ENCODE measurements around the gene SEC14L1.

The SEC14L1 gene

GRCh38 chr17:77125432-77125901 is 15.3 kb upstream of the SEC14L1 start:
- Histone ChIP-seq H3K18ac (ENCODE audit: low read length) (no peak overlapping the region), H3K14ac (ENCODE audit: low read length) (no peak overlapping the region), H3K9ac (ENCODE audit: low read length) (no peak overlapping the region), H2BK5ac (ENCODE audit: low read depth, low read length, poor library complexity) (no peak overlapping the region), H3K23ac (ENCODE audit: low read length) (no peak overlapping the region), H3K27me3 (ENCODE audit: insufficient read depth, low read length) (no peaks in the 10 kb centered on the region), H3K79me1 (ENCODE audit: low read length) (peaks cover 16% of the 10 kb centered on the region), H3K4me2 (ENCODE audit: low read length) (no peak overlapping the region), H2AK5ac (ENCODE audit: low read length) (no peak overlapping the region), H4K8ac (ENCODE audit: low read depth, low read length) (no peak overlapping the region), H4K91ac (ENCODE audit: low read depth, low read length) (no peak overlapping the region), H2BK12ac (ENCODE audit: low read length) (no peak overlapping the region), H3K4me3 (ENCODE audit: low read depth, low read length) (no peak overlapping the region), H3K4me1 (ENCODE audit: control insufficient read depth in 1 of 2, insufficient read depth in 2 of 2, low read length in 2 of 2) (peaks cover 8 to 16% of the 10 kb centered on the region in 2 experiments), H3K27ac (ENCODE audit: low read depth, low read length) (no peak overlapping the region), H3K36me3 (ENCODE audit: control insufficient read depth in 1 of 2, insufficient read depth in 2 of 2, low read length in 2 of 2) (no peaks in the 10 kb centered on the region), H3K4ac (ENCODE audit: low read depth, low read length) (no peak overlapping the region), H3K9me3 (ENCODE audit: insufficient read depth, low read depth, low read length) (no peaks in the 10 kb centered on the region), H2AFZ (ENCODE audit: insufficient read depth, low read length, poor library complexity) (no peak overlapping the region), H4K12ac (ENCODE audit: low read depth, low read length) (no peak overlapping the region), H2BK120ac (ENCODE audit: insufficient read depth, low read length, poor library complexity) (no peak overlapping the region), H3K79me2 (ENCODE audit: control insufficient read depth, insufficient read depth, low read length, poor library complexity) (no peaks in the 10 kb centered on the region)
- DNase-seq, result peak; percentile 90 to 91
- WGBS (ENCODE audit: extremely low coverage, insufficient coverage, insufficient read length), result no CpG with 5 or more reads among the region's 8 CpGs

- Histone ChIP-seq H2AFZ (ENCODE audit: insufficient read depth, low read length, poor library complexity) (no peak overlapping the region), H3K23ac (ENCODE audit: low read length) (no peak overlapping the region), H2BK5ac (ENCODE audit: low read depth, low read length, poor library complexity) (no peak overlapping the region), H3K79me2 (ENCODE audit: control insufficient read depth, insufficient read depth, low read length, poor library complexity) (no peaks in the 10 kb centered on the region), H3K79me1 (ENCODE audit: low read length) (peaks cover 16% of the 10 kb centered on the region), H3K4me1 (ENCODE audit: control insufficient read depth in 1 of 2, insufficient read depth in 2 of 2, low read length in 2 of 2) (peaks cover 8 to 15% of the 10 kb centered on the region in 2 experiments), H3K18ac (ENCODE audit: low read length) (no peak overlapping the region), H3K27me3 (ENCODE audit: insufficient read depth, low read length) (no peaks in the 10 kb centered on the region), H3K9me3 (ENCODE audit: insufficient read depth, low read depth, low read length) (no peaks in the 10 kb centered on the region), H3K14ac (ENCODE audit: low read length) (no peak overlapping the region), H2AK5ac (ENCODE audit: low read length) (no peak overlapping the region), H3K36me3 (ENCODE audit: control insufficient read depth in 1 of 2, insufficient read depth in 2 of 2, low read length in 2 of 2) (no peaks in the 10 kb centered on the region), H3K9ac (ENCODE audit: low read length) (no peak overlapping the region), H4K12ac (ENCODE audit: low read depth, low read length) (no peak overlapping the region), H3K4ac (ENCODE audit: low read depth, low read length) (no peak overlapping the region), H2BK120ac (ENCODE audit: insufficient read depth, low read length, poor library complexity) (no peak overlapping the region), H3K27ac (ENCODE audit: low read depth, low read length) (no peak overlapping the region), H3K4me3 (ENCODE audit: low read depth, low read length) (no peak overlapping the region), H3K4me2 (ENCODE audit: low read length) (no peak overlapping the region), H2BK12ac (ENCODE audit: low read length) (peak overlapping the region; percentile 1), H4K8ac (ENCODE audit: low read depth, low read length) (no peak overlapping the region), H4K91ac (ENCODE audit: low read depth, low read length) (peak overlapping the region; percentile 45)
- no peak for DNase-seq
- WGBS (ENCODE audit: extremely low coverage, insufficient coverage, insufficient read length), result no CpG with 5 or more reads among the region's 7 CpGs
These were observed 14.2 kb upstream of the SEC14L1 start for GRCh38 chr17:77126519-77126918.

- no peaks in the 10 kb centered on the region for H3K27me3 ChIP-seq (ENCODE audit: insufficient read depth, low read length)
- H4K12ac ChIP-seq (ENCODE audit: low read depth, low read length), result no peak overlapping the region
- no peak overlapping the region for H2AFZ ChIP-seq (ENCODE audit: insufficient read depth, low read length, poor library complexity)
- peaks cover 12% of the 10 kb centered on the region for H3K79me1 ChIP-seq (ENCODE audit: low read length)
- no peaks in the 10 kb centered on the region for H3K36me3 ChIP-seq (ENCODE audit: control insufficient read depth in 1 of 2, insufficient read depth in 2 of 2, low read length in 2 of 2)
- no peaks in the 10 kb centered on the region for H3K9me3 ChIP-seq (ENCODE audit: insufficient read depth, low read depth, low read length)
- H2BK12ac ChIP-seq (ENCODE audit: low read length), result peak overlapping the region; percentile 52
- H4K8ac ChIP-seq (ENCODE audit: low read depth, low read length), result no peak overlapping the region
- no peak overlapping the region for H3K27ac ChIP-seq (ENCODE audit: low read depth, low read length)
- no peak overlapping the region for H3K4me2 ChIP-seq (ENCODE audit: low read length)
- H3K14ac ChIP-seq (ENCODE audit: low read length), result no peak overlapping the region
- H3K23ac ChIP-seq (ENCODE audit: low read length), result no peak overlapping the region
- no peak overlapping the region for H2BK5ac ChIP-seq (ENCODE audit: low read depth, low read length, poor library complexity)
- no peak overlapping the region for H2AK5ac ChIP-seq (ENCODE audit: low read length)
- H3K4ac ChIP-seq (ENCODE audit: low read depth, low read length), result no peak overlapping the region
- WGBS (ENCODE audit: extremely low coverage, insufficient coverage, insufficient read length), result no CpG with 5 or more reads among the region's 18 CpGs
- H2BK120ac ChIP-seq (ENCODE audit: insufficient read depth, low read length, poor library complexity), result no peak overlapping the region
- no peak overlapping the region for H3K9ac ChIP-seq (ENCODE audit: low read length)
- H3K18ac ChIP-seq (ENCODE audit: low read length), result no peak overlapping the region
- H3K4me3 ChIP-seq (ENCODE audit: low read depth, low read length), result no peak overlapping the region
- H4K91ac ChIP-seq (ENCODE audit: low read depth, low read length), result no peak overlapping the region
- H3K4me1 ChIP-seq (ENCODE audit: control insufficient read depth in 1 of 2, insufficient read depth in 2 of 2, low read length in 2 of 2), result peaks cover 8 to 11% of the 10 kb centered on the region in 2 experiments
- H3K79me2 ChIP-seq (ENCODE audit: control insufficient read depth, insufficient read depth, low read length, poor library complexity), result no peaks in the 10 kb centered on the region
- DNase-seq, result no peak
These were observed 12.9 kb upstream of the SEC14L1 start for GRCh38 chr17:77127735-77128361.

GRCh38 chr17:77128896-77129567 is 11.7 kb upstream of the SEC14L1 start:
- H2AFZ ChIP-seq (ENCODE audit: insufficient read depth, low read length, poor library complexity), result no peak overlapping the region
- no peaks in the 10 kb centered on the region for H3K27me3 ChIP-seq (ENCODE audit: insufficient read depth, low read length)
- H3K9me3 ChIP-seq (ENCODE audit: insufficient read depth, low read depth, low read length), result peaks cover 1% of the 10 kb centered on the region
- DNase-seq, result no peak
- no peak overlapping the region for H2BK5ac ChIP-seq (ENCODE audit: low read depth, low read length, poor library complexity)
- H3K79me2 ChIP-seq (ENCODE audit: control insufficient read depth, insufficient read depth, low read length, poor library complexity), result no peaks in the 10 kb centered on the region
- no peak overlapping the region for H4K91ac ChIP-seq (ENCODE audit: low read depth, low read length)
- H3K27ac ChIP-seq (ENCODE audit: low read depth, low read length), result no peak overlapping the region
- no peak overlapping the region for H3K4me2 ChIP-seq (ENCODE audit: low read length)
- H3K18ac ChIP-seq (ENCODE audit: low read length), result no peak overlapping the region
- no peak overlapping the region for H2BK12ac ChIP-seq (ENCODE audit: low read length)
- H2BK120ac ChIP-seq (ENCODE audit: insufficient read depth, low read length, poor library complexity), result no peak overlapping the region
- H3K4ac ChIP-seq (ENCODE audit: low read depth, low read length), result no peak overlapping the region
- no peak overlapping the region for H3K14ac ChIP-seq (ENCODE audit: low read length)
- peaks cover 8% of the 10 kb centered on the region for H3K79me1 ChIP-seq (ENCODE audit: low read length)
- no peak overlapping the region for H4K8ac ChIP-seq (ENCODE audit: low read depth, low read length)
- H3K4me1 ChIP-seq (ENCODE audit: control insufficient read depth in 1 of 2, insufficient read depth in 2 of 2, low read length in 2 of 2), result peaks cover 6 to 9% of the 10 kb centered on the region in 2 experiments
- no peak overlapping the region for H2AK5ac ChIP-seq (ENCODE audit: low read length)
- no peak overlapping the region for H3K23ac ChIP-seq (ENCODE audit: low read length)
- H3K9ac ChIP-seq (ENCODE audit: low read length), result no peak overlapping the region
- H3K36me3 ChIP-seq (ENCODE audit: control insufficient read depth in 1 of 2, insufficient read depth in 2 of 2, low read length in 2 of 2), result no peaks in the 10 kb centered on the region
- no peak overlapping the region for H4K12ac ChIP-seq (ENCODE audit: low read depth, low read length)
- no peak overlapping the region for H3K4me3 ChIP-seq (ENCODE audit: low read depth, low read length)
- WGBS (ENCODE audit: extremely low coverage, insufficient coverage, insufficient read length), result no CpG with 5 or more reads among the region's 10 CpGs

Data from trophoblast cell (in vitro differentiated cells and primary cell).